Naive thymus-derived CD8-positive, alpha-beta T cell (primary cell): ENCODE data around the gene SHROOM2. TPM values are rescaled to one million over a fixed set of nuclear protein-coding genes. Genes with fewer than 3 reads are reported as not detected.

ENCODE experiments used
- ATAC-seq, 2 donors: fragments of 150-1000 bp; cut with Tn5 transposase in 1 of 2; sonication (Bioruptor Pico), chemical (Tn5 transposase) in 1 of 2; 1 replicate in 1 of 2; 2 replicates in 1 of 2; pipeline ENCODE4 v1.10.0; 2021; ENCODE audit warnings: mild to moderate bottlenecking in 2 of 2, moderate library complexity in 2 of 2
- POLR2A ChIA-PET: fragments of 350-600 bp; sonication (Branson Sonifier 250); formaldehyde crosslinking; loops from one replicate; lab custom pipeline; 2021; ENCODE audit warnings: antibody characterized with exemption; lab: Charles Lee
- DNase-seq, 10 donors: peaks; one replicate each; pipeline versions ENCODE4 v3.0.0 to v3.0.0-alpha.2; 2020 to 2022
- H3K27ac Mint-ChIP-seq, 10 donors: one replicate each; pipeline ENCODE4 v1.8.0; 2020 to 2022; ENCODE audit warnings: mild to moderate bottlenecking in 10 of 10, mixed read lengths in 10 of 10, moderate library complexity in 4 of 10, inconsistent platforms in 1 of 10
- H3K27me3 Mint-ChIP-seq, 5 donors: one replicate each; pipeline ENCODE4 v1.8.0; 2021 to 2022; ENCODE audit warnings: mixed read lengths in 5 of 5
- H3K36me3 Mint-ChIP-seq, 3 donors: one replicate each; pipeline ENCODE4 v1.8.0; 2020 to 2022; ENCODE audit warnings: mixed read lengths in 3 of 3, mild to moderate bottlenecking in 2 of 3, inconsistent platforms in 1 of 3
- H3K4me1 Mint-ChIP-seq, 4 donors: one replicate each; pipeline ENCODE4 v1.8.0; 2021 to 2022; ENCODE audit warnings: mixed read lengths in 4 of 4
- H3K4me3 Mint-ChIP-seq, 10 donors: one replicate each; pipeline ENCODE4 v1.8.0; 2020 to 2022; ENCODE audit warnings: mild to moderate bottlenecking in 10 of 10, mixed read lengths in 10 of 10, moderate library complexity in 6 of 10, inconsistent platforms in 1 of 10
- H3K9me3 Mint-ChIP-seq, 9 donors: one replicate each; pipeline ENCODE4 v1.8.0; 2020 to 2022; ENCODE audit warnings: mixed read lengths in 9 of 9, mild to moderate bottlenecking in 3 of 9, inconsistent platforms in 1 of 9, moderate library complexity in 1 of 9
- polyA plus RNA-seq, 3 donors: library from polyadenylated mRNA; unstranded; fragments of 300-500 nt; fragmentation: Illumina TruSeq; gene quantifications; one replicate each; pipeline ENCODE4 v1.2.3, GENCODE V29; 2021
- total RNA-seq, 8 experiments: library from RNA in 2 of 8; stranded (reverse) in 2 of 8; gene quantifications; one replicate each; pipeline ENCODE4 v1.2.3 and lab custom pipeline; 2021 to 2026

The SHROOM2 gene
- total and polyA plus RNA-seq, 5 experiments from 2014 or later = not detected

- H3K9me3 Mint-ChIP-seq = peaks cover 0 to 3% (median 0%) of the 10 kb centered on the region in 9 donors
- DNase-seq (no peak), ATAC-seq (no peak)
- H3K27me3 Mint-ChIP-seq = peaks cover 0 to 2% (median 0%) of the 10 kb centered on the region in 5 donors
- H3K27ac Mint-ChIP-seq = no peak overlapping the region
- no peaks in the 10 kb centered on the region for H3K36me3 Mint-ChIP-seq
- POLR2A ChIA-PET = no interaction called here
- no peaks in the 10 kb centered on the region for H3K4me1 Mint-ChIP-seq
- H3K4me3 Mint-ChIP-seq = no peak overlapping the region
Measured at GRCh38 chrX:9927698-9928482, 141.7 kb downstream of the SHROOM2 start.

GRCh38 chrX:9935436-9935835, 149.2 kb downstream of the SHROOM2 start:
- H3K27me3 Mint-ChIP-seq = peaks cover 0 to 32% (median 1%) of the 10 kb centered on the region in 5 donors
- no peak overlapping the region for H3K27ac Mint-ChIP-seq
- peaks cover 0 to 2% (median 0%) of the 10 kb centered on the region in 9 donors for H3K9me3 Mint-ChIP-seq
- peaks cover 0 to under 1% (median under 1%) of the 10 kb centered on the region in 4 donors for H3K4me1 Mint-ChIP-seq
- POLR2A ChIA-PET = no interaction called here
- DNase-seq (no peak), ATAC-seq (no peak)
- H3K36me3 Mint-ChIP-seq = no peaks in the 10 kb centered on the region
- no peak overlapping the region for H3K4me3 Mint-ChIP-seq

- no peak for DNase-seq
- H3K4me3 Mint-ChIP-seq = no peak overlapping the region
- H3K27me3 Mint-ChIP-seq = peaks cover 0 to 34% (median 3%) of the 10 kb centered on the region in 5 donors
- H3K9me3 Mint-ChIP-seq = peaks cover 0 to 2% (median 0%) of the 10 kb centered on the region in 9 donors
- no peak for ATAC-seq
- POLR2A ChIA-PET = no interaction called here
- no peaks in the 10 kb centered on the region for H3K36me3 Mint-ChIP-seq
- peaks cover 0 to 18% (median 6%) of the 10 kb centered on the region in 4 donors for H3K4me1 Mint-ChIP-seq
- no peak overlapping the region for H3K27ac Mint-ChIP-seq
Measured at GRCh38 chrX:9937761-9938160, 151.5 kb downstream of the SHROOM2 start.

- Mint-ChIP-seq H3K36me3 (no peaks in the 10 kb centered on the region), H3K27ac (no peak overlapping the region), H3K4me1 (peaks cover 0 to 21% (median 8%) of the 10 kb centered on the region in 4 donors), H3K4me3 (no peak overlapping the region), H3K27me3 (peaks cover 1 to 37% (median 5%) of the 10 kb centered on the region in 5 donors), H3K9me3 (peaks cover 0 to 2% (median 0%) of the 10 kb centered on the region in 9 donors)
- POLR2A ChIA-PET = no interaction called here
- no peak for ATAC-seq
- no peak for DNase-seq
Measured at GRCh38 chrX:9938516-9938915, 152.3 kb downstream of the SHROOM2 start.

GRCh38 chrX:9940421-9940820, 154.2 kb downstream of the SHROOM2 start:
- POLR2A ChIA-PET = no interaction called here
- Mint-ChIP-seq H3K36me3 (no peaks in the 10 kb centered on the region), H3K27me3 (peaks cover 0 to 42% (median 8%) of the 10 kb centered on the region in 5 donors), H3K27ac (no peak overlapping the region), H3K4me3 (no peak overlapping the region), H3K4me1 (peaks cover 0 to 21% (median 8%) of the 10 kb centered on the region in 4 donors), H3K9me3 (peaks cover 0 to 2% (median 0%) of the 10 kb centered on the region in 9 donors)
- DNase-seq = no peak
- ATAC-seq = no peak

GRCh38 chrX:9942086-9942485, 155.9 kb downstream of the SHROOM2 start:
- peaks cover 0 to 2% (median 0%) of the 10 kb centered on the region in 9 donors for H3K9me3 Mint-ChIP-seq
- DNase-seq (peak in 9 of 10 donors; percentile 1 to 66 (median 12)), ATAC-seq (peak; percentile 65 to 85)
- H3K4me1 Mint-ChIP-seq = peaks cover 0 to 21% (median 8%) of the 10 kb centered on the region in 4 donors
- H3K27ac Mint-ChIP-seq = peak overlapping the region in 1 of 10 donors; percentile 84
- peaks cover 0 to 40% (median 9%) of the 10 kb centered on the region in 5 donors for H3K27me3 Mint-ChIP-seq
- POLR2A ChIA-PET = no interaction called here
- peak overlapping the region in 4 of 10 donors; percentile 23 to 58 (median 40) for H3K4me3 Mint-ChIP-seq
- H3K36me3 Mint-ChIP-seq = no peaks in the 10 kb centered on the region

- POLR2A ChIA-PET = no interaction called here
- ATAC-seq = no peak
- peaks cover 0 to 2% (median 0%) of the 10 kb centered on the region in 9 donors for H3K9me3 Mint-ChIP-seq
- H3K27me3 Mint-ChIP-seq = peaks cover 1 to 40% (median 10%) of the 10 kb centered on the region in 5 donors
- H3K4me1 Mint-ChIP-seq = peaks cover 0 to 21% (median 8%) of the 10 kb centered on the region in 4 donors
- no peaks in the 10 kb centered on the region for H3K36me3 Mint-ChIP-seq
- H3K4me3 Mint-ChIP-seq = no peak overlapping the region
- no peak overlapping the region for H3K27ac Mint-ChIP-seq
- DNase-seq = no peak
Measured at GRCh38 chrX:9943420-9943819, 157.2 kb downstream of the SHROOM2 start.

GRCh38 chrX:9947131-9947794, 161.0 kb downstream of the SHROOM2 start:
- DNase-seq (no peak), ATAC-seq (no peak)
- peak overlapping the region in 1 of 10 donors; percentile 62 for H3K27ac Mint-ChIP-seq
- no peaks in the 10 kb centered on the region for H3K36me3 Mint-ChIP-seq
- POLR2A ChIA-PET = no interaction called here
- H3K4me3 Mint-ChIP-seq = no peak overlapping the region
- H3K4me1 Mint-ChIP-seq = peaks cover 0 to 9% (median 4%) of the 10 kb centered on the region in 4 donors
- H3K9me3 Mint-ChIP-seq = peaks cover 0 to 10% (median 2%) of the 10 kb centered on the region in 9 donors
- peaks cover 3 to 31% (median 12%) of the 10 kb centered on the region in 5 donors for H3K27me3 Mint-ChIP-seq

GRCh38 chrX:9948406-9948805, 162.2 kb downstream of the SHROOM2 start:
- Mint-ChIP-seq H3K4me1 (peaks cover 0 to under 1% (median under 1%) of the 10 kb centered on the region in 4 donors), H3K9me3 (peaks cover 0 to 14% (median 3%) of the 10 kb centered on the region in 9 donors), H3K36me3 (no peaks in the 10 kb centered on the region), H3K27ac (no peak overlapping the region), H3K4me3 (no peak overlapping the region), H3K27me3 (peaks cover 3 to 28% (median 10%) of the 10 kb centered on the region in 5 donors)
- ATAC-seq (no peak), DNase-seq (no peak)
- POLR2A ChIA-PET = no interaction called here

GRCh38 chrX:9952300-9952699, 166.1 kb downstream of the SHROOM2 start:
- DNase-seq (no peak), ATAC-seq (no peak)
- Mint-ChIP-seq H3K4me3 (no peak overlapping the region), H3K27me3 (peaks cover 3 to 11% (median 6%) of the 10 kb centered on the region in 5 donors), H3K9me3 (peaks cover 0 to 30% (median 3%) of the 10 kb centered on the region in 9 donors), H3K27ac (peak overlapping the region in 1 of 10 donors; percentile 56), H3K4me1 (no peaks in the 10 kb centered on the region), H3K36me3 (no peaks in the 10 kb centered on the region)
- POLR2A ChIA-PET = no interaction called here

GRCh38 chrX:9953396-9953795, 167.2 kb downstream of the SHROOM2 start:
- Mint-ChIP-seq H3K36me3 (no peaks in the 10 kb centered on the region), H3K4me1 (no peaks in the 10 kb centered on the region), H3K9me3 (peaks cover 0 to 31% (median 3%) of the 10 kb centered on the region in 9 donors), H3K27me3 (peaks cover 3 to 14% (median 5%) of the 10 kb centered on the region in 5 donors), H3K27ac (no peak overlapping the region), H3K4me3 (no peak overlapping the region)
- ATAC-seq (no peak), DNase-seq (no peak)
- POLR2A ChIA-PET = no interaction called here

GRCh38 chrX:9955506-9955905, 169.3 kb downstream of the SHROOM2 start:
- H3K27me3 Mint-ChIP-seq = peaks cover 3 to 24% (median 5%) of the 10 kb centered on the region in 5 donors
- POLR2A ChIA-PET = no interaction called here
- ATAC-seq = no peak
- no peaks in the 10 kb centered on the region for H3K36me3 Mint-ChIP-seq
- no peak overlapping the region for H3K27ac Mint-ChIP-seq
- H3K4me1 Mint-ChIP-seq = no peaks in the 10 kb centered on the region
- DNase-seq = no peak
- H3K4me3 Mint-ChIP-seq = no peak overlapping the region
- H3K9me3 Mint-ChIP-seq = peaks cover 0 to 35% (median 3%) of the 10 kb centered on the region in 9 donors

- no peaks in the 10 kb centered on the region for H3K4me1 Mint-ChIP-seq
- H3K4me3 Mint-ChIP-seq = no peak overlapping the region
- POLR2A ChIA-PET = no interaction called here
- DNase-seq (no peak), ATAC-seq (no peak)
- H3K9me3 Mint-ChIP-seq = peaks cover 0 to 23% (median 0%) of the 10 kb centered on the region in 9 donors
- no peak overlapping the region for H3K27ac Mint-ChIP-seq
- no peaks in the 10 kb centered on the region for H3K36me3 Mint-ChIP-seq
- peaks cover 3 to 14% (median 4%) of the 10 kb centered on the region in 5 donors for H3K27me3 Mint-ChIP-seq
Measured at GRCh38 chrX:9957743-9958142, 171.5 kb downstream of the SHROOM2 start.
